Germinal center (tissue), 1 donor: ENCODE measurements around the gene LARP4B.
A peak's percentile ranks its signal among the peaks of the same experiment; 100 is the strongest.

ENCODE experiments used
- DNase-seq: peaks from one replicate; pipeline ENCODE4 v3.0.0; 2012; ENCODE audit warnings: mixed read lengths, low spot score

Gene LARP4B

GRCh38 chr10:931326-932318, at the start of gene LARP4B:
LARP4B (minus strand) TSS chr10:931705; CDS start chr10:885721, 45,984 bp downstream.
- peak; percentile 98 for DNase-seq

- no peak for DNase-seq
Observed at GRCh38 chr10:980468-981093, 49.1 kb upstream of the LARP4B start.

GRCh38 chr10:978826-979421, 47.4 kb upstream of the LARP4B start:
- no peak for DNase-seq

GRCh38 chr10:976316-976715, 44.8 kb upstream of the LARP4B start:
- DNase-seq, result no peak

- DNase-seq, result no peak
Observed at GRCh38 chr10:974785-975074, 43.2 kb upstream of the LARP4B start.

- DNase-seq, result no peak
Observed at GRCh38 chr10:974038-974784, 42.7 kb upstream of the LARP4B start.

- no peak for DNase-seq
Observed at GRCh38 chr10:972763-973162, 41.3 kb upstream of the LARP4B start.

GRCh38 chr10:971613-972012, 40.1 kb upstream of the LARP4B start:
- DNase-seq, result no peak

GRCh38 chr10:971150-971542, 39.6 kb upstream of the LARP4B start:
- DNase-seq, result no peak

GRCh38 chr10:970311-971149, 39.0 kb upstream of the LARP4B start:
- DNase-seq, result no peak

- DNase-seq, result no peak
Observed at GRCh38 chr10:969473-970150, 38.1 kb upstream of the LARP4B start.

GRCh38 chr10:968546-969199, 37.2 kb upstream of the LARP4B start:
- DNase-seq, result no peak

GRCh38 chr10:966466-967235, 35.1 kb upstream of the LARP4B start:
- no peak for DNase-seq

GRCh38 chr10:964988-965417, 33.5 kb upstream of the LARP4B start:
- no peak for DNase-seq

- no peak for DNase-seq
Observed at GRCh38 chr10:964321-964987, 32.9 kb upstream of the LARP4B start.

GRCh38 chr10:963655-964054, 32.1 kb upstream of the LARP4B start:
- no peak for DNase-seq

GRCh38 chr10:963186-963585, 31.7 kb upstream of the LARP4B start:
- no peak for DNase-seq

GRCh38 chr10:962342-962741, 30.8 kb upstream of the LARP4B start:
- no peak for DNase-seq

GRCh38 chr10:958856-959255, 27.4 kb upstream of the LARP4B start:
- DNase-seq, result no peak
